Measurements from ENCODE around the gene FMNL2. TPM values are rescaled to one million over a fixed set of nuclear protein-coding genes. Genes with fewer than 3 reads are reported as not detected.

The FMNL2 gene
- total RNA-seq, 1 donor from 2014 or later: 1.6 TPM

DNA sequence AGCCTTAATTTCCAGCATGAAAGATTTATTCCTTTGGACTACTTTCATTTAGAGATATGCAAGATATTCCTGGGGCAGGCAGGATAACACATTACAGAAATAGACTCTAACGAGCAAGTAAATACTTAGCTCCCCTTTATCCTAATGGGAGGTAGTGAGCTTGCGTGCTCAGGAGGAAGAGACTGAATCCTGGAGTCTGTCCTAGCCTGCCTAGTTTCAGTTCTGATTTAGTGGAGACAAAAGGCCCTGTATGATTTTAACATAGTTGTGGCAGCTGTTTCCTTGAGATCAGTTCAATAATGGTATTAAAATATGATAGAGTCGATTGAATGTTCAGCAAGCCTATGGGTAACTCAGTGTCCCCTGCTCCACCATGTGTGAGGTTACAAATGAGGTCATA is 109.5 kb downstream of the FMNL2 start:
- intact Hi-C loops (cut with micrococcal nuclease): no loop called here

DNA sequence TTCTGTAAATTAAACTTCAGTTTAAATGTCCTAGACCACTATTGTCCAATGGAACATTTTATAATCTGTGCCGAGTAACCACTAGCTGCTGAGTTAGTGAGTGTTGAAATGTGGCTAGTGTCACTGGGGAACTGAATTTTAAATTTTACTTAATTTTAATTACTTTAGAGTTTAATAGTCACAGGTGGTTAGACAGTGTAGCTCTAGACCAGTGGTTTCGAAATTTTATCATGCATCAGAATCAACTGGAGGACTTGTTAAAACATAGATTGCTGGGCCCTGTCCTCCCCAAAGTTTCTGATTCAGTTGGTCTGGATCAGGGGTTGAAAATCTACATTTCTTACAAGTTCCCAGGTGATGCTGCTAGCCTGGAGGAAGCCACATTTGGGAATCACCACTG is 110.4 kb downstream of the FMNL2 start:
- intact Hi-C loops (cut with micrococcal nuclease): no loop called here

DNA sequence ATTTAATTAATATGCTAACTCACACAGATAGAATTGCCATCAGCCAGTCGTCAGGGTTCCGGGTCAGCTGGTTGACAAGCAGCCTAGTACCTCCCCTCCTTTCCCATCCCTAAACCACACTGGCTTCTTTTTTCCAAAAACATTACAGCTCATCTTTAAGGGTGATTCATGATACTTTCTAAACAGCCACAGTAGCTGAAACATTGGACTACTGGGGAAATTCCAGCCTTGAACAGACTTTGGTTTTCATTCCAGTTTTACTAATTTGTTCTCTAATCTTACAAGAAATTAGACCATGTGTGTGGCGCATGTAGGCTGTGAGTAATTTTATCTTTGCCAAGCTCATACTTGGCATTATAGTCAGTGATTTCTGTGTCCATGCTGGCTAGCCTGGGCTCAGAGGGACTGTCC is 110.8 kb downstream of the FMNL2 start:
- intact Hi-C loops (cut with micrococcal nuclease): no loop called here

DNA sequence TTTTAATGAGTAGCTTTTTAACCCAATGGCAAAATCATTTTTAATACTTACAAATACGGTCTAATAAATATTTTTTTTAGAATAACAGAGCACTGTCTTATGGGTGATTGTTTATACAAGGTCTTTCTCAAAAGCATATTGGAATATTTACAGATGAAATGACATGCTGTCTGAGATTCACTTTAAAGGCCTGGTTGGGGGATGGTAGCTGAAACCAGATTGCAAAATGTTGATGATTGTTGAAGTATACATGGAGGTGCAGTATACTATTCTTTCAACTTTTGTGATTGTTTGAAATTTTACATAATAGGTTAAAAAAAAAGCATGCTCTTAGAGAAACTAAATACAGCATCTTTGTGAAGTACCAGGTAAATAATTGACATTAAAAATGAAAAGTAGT is 111.2 kb downstream of the FMNL2 start:
- intact Hi-C loops (cut with micrococcal nuclease): no loop called here

DNA sequence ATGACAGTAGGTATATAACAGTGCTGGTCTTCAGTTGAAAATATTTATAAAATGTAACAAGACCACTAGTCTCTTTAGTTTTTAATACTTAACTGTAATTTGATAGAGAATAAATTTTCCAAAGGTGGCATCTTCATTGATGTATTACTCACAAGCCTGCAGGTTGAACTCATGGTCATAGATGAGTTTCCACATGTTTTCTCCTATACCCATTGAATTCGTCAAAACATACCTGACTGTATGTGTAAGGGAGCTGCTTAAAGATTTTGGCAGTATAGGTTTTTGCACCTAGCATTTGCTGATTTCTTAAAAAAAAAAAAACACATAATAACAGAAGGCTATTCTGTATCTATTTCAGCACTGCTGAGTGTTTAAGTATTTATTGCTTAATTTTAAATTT is 112.9 kb downstream of the FMNL2 start:
- intact Hi-C loops (cut with micrococcal nuclease): no loop called here

DNA sequence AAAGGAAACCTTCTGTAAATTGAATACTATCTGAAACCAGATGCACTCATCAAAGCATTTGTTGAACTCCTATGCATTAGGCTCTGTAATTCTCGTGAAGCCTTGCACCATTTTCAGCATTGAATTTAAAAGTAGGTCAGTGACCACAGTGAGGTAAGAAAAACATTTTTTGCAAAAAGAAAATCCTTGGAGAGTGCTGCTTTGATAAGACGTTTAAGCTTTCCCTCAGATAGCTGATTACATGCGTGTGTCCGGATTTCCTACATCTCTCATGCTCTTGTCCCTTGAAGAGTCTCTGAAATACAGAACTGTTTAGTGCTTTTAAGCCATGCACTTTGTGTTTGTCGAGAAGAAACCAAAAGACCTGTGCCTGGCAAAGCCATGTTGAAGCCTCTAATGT is 113.6 kb downstream of the FMNL2 start:
- intact Hi-C loops (cut with micrococcal nuclease): no loop called here

DNA sequence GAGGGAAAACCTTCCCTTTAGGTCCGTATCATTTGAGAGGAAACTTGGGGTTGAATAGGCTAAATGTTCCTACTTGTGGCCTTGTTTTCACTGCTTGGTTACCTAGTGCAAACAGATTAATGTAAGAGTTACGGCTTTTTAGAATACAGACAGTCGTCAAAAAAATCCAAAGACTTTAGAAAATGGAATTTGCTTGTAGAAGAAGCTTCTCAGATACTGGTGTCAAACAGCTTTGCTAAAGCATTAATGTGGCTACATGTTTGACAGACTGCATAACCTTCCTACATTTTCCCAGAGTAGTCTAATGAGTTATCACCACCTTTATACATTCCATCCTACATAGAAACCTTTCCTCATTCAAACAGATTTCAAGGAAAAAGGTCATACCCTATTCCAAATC is 114.6 kb downstream of the FMNL2 start:
- intact Hi-C loops (cut with micrococcal nuclease): no loop called here

DNA sequence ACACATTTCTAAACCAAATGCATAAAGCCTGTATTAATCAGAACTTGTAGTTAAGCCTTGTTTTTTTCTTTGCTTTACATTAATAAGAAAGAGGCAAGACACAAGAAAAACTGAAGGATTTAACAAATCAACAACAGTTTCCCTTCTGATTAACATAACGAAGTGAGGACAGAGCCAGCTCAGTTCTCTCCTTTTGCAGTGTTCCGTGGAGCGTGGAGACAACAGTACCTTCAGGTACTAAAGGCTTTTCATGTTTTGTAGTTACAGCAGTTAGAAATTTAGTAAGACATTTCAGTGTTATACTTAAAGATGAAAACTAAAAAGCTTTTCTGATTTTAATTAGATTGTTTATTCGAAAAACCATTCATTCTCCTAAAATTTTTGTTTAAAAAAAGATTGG is 115.2 kb downstream of the FMNL2 start:
- intact Hi-C loops (cut with micrococcal nuclease): no loop called here

DNA sequence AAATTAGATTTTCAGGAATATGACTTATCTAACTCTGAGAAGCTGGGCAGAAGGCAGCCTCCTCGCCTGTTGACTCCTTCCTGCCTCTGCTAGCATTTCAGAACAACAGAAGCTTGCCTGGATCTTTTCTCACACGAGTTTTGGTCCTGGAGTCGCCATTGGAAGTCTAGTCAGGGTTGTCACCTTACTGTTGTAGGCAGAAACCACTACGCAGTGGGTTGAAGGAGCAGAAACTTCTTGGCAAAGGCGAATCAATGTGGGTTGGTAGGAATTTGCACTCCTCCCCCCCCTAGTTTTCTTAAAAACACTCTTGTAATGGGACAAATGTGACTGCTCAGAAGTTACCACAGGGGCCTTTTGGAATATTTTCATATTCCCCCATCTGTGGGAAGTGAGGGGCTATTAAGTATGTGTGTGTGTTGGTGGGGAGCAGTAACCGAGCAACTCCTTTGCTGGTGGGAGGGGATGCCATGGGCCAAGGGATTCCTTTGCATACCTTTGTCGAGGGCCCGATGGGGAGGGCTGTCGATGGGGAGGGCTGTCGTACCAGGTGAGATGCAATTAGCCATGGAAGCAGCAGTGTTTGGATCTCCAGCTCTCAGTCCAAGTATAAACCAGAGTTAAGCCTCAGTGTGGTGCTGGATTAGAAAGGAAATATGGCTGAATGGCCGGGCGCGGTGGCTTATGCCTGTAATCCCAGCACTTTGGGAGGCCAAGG is 117.4 kb downstream of the FMNL2 start:
- intact Hi-C loops (cut with micrococcal nuclease): no loop called here

DNA sequence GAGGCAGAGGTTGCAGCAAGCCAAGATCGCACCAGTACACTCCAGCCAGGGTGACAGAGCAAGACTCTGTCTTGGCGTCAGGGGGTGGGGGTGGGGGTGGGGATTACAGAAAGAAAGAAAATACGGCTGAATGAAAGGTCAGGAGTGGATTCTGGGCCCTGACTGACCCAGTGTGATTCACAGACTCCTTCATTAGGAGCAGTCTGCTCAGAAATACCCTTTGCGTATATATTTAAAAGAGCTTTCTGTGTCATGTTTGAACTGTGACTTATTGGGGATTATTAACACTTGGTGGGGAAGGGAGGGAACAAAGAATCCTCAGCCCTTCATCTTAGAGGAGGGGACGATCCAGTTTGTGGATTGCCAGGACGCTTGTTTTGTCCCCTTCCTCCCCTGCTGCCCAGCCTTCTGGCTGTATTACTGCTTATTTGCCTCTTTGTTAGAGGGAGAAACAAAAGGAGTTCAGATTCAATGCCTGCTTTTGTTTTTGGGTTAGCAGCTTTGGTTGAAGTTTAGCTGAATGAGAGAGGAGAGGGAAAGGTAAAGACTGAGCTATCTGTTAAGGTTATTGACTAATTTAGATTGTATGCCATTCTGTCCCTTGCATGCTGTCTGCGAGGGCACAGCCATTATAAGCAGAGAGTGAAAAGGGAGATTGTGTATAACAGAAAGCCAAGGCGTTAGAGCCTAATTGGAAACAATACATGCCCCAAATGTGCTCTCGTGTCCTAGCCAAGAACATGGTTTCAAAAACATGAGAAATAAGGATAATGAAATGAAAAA is 118.3 kb downstream of the FMNL2 start:
- intact Hi-C loops (cut with micrococcal nuclease): no loop called here

DNA sequence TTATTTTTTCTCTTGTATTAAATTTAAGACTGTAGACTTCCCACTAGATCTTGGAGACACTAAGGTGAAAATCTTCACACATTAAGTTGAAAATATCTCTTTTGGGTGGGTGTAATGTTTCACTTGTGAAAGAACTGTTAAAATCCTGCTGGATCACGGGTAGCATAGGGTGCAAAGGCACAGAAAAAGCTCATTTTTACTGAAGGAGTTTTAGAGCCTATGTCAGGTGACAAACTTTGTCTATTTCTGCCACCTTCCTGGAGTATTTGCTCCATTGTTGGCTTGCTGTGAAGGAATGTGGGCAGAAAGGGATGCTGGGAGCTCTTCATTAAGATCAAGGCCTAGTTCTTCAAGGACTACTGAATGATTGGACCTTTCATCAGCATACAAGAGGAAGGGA is 119.4 kb downstream of the FMNL2 start:
- intact Hi-C loops (cut with micrococcal nuclease): no loop called here

DNA sequence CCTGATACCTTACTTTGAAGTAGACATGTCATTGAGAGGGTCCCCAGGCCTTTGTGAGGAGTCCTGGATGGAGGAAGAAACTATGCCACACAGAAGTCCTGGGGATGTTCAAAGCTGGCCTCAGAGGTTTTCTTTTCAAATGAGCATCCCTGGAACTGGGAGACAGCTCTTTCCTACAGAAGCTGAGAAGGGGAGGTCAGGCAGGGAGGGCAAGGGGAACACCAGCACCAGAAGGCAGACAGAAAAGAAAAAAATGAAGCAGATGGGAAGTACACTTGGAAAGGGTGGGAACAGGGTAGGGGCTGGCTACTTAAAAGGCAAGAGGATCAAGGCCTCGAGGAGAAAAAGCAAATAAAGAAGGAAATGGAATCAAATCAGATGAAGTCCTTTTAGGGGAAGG is 120.0 kb downstream of the FMNL2 start:
- intact Hi-C loops (cut with micrococcal nuclease): no loop called here

DNA sequence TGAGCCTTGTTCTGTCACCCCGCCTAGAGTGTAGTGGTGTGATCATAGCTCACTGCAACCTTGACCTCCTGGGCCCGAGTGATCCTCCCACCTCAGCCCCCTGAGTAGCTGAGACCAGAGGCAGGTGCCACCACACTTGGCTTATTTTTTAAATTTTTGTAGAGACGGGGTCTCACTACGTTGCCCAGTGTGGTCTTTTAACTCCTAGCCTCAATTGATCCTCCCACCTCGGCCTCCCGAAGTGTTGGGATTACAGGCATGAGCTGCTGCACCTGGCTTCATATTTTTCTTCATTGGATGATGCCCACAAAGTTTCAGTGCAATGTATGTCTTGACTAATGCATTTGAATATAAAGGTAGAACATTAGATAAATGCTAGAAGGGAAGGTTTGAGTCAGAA is 120.8 kb downstream of the FMNL2 start:
- intact Hi-C loops (cut with micrococcal nuclease): no loop called here

DNA sequence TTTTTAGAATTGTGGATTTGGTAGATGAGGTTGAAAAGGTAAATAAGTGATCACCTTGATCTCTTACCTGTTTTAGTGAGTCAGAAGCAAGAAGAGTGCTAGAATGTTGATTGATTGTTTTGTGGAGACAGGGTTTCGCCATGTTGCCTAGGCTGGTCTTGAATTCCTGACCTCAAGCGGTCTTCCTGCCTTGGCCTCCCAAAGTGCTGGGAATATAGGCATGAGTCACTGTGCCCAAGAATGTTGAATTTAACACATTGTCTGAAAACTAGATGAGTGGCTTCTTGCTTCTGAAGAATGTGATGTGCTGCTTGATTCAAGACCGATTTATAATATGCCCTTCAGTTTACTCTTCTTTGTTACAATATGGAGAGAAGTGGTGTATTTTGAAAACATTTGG is 121.3 kb downstream of the FMNL2 start:
- intact Hi-C loops (cut with micrococcal nuclease): no loop called here

DNA sequence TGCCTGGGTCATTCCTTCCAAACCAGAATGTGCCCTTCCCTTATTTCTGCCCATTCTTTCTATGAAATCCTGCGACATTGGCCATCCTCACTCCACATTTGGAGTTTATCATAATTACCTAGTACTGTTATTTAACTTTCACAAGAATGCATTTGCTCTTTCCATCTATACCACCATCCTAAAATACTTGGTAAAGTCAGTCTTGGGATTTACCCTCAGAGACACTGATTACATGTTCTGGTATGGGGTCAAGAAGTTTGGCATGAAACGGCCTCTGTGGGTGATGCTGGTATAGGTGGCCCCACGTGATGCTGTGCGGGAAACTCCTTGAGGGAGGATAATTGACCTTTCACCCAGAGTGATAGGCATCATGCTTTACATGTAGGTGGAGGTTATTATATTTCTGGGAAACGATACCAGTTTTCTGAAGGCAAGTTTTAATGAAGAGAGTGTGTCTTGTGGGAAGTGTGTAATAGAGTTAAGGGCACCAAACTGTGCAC is 123.5 kb downstream of the FMNL2 start:
- intact Hi-C loops (cut with micrococcal nuclease): no loop called here

DNA sequence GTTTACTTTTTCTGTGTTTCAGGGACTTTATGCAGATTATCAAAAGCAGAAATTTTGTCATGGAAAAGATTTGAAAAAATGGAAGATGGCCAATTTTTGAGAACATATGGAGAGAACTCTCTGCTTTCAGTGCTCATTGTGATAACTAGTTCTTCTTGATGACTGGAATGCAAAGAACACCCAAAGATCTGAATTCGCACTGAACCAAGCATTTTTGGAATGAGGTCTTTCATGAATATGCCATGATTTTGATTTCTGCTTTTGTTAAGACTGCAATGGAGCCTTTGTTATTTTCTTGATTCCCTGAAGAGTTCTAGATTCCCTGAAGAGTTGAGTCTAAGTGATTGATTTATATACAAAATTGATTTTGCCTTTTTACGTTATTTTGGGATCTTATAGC is 124.1 kb downstream of the FMNL2 start:
- intact Hi-C loops (cut with micrococcal nuclease): no loop called here

DNA sequence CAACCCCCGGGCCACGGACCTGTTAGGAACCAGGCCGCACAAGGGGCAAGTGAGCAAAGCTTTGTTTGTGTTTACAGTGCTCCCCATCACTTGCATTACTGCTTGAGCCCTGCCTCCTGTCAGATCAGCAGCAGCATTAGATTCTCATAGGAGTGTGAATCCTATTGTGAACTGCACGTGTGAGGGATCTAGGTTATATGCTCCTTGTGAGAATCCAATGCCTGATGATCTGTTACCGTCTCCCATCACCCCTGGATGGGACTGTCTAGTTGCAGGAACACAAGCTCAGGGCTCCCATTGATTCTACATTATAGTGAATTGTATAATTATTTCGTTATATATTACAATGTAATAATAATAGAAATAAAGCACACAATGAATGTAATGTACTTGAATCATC is 125.6 kb downstream of the FMNL2 start:
- intact Hi-C loops (cut with micrococcal nuclease): no loop called here

DNA sequence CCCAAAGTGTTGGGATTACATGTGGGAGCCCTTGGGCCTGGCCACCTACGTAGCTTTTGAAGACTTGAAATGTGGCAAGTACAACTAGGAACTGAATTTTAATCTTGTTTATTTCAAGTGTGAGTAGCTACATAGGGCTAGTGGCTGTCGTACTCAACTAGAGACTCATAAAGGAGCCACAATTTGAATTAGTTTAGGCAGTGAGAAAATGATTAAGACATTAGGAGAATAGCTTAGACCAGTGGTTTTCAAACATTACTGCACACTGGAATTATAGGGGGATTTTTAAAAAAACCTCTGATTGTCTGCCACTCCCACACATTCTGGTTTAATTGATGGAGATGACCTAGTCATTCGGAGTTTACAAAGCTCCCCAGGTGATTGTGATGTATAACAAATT is 127.1 kb downstream of the FMNL2 start:
- intact Hi-C loops (cut with micrococcal nuclease): no loop called here

DNA sequence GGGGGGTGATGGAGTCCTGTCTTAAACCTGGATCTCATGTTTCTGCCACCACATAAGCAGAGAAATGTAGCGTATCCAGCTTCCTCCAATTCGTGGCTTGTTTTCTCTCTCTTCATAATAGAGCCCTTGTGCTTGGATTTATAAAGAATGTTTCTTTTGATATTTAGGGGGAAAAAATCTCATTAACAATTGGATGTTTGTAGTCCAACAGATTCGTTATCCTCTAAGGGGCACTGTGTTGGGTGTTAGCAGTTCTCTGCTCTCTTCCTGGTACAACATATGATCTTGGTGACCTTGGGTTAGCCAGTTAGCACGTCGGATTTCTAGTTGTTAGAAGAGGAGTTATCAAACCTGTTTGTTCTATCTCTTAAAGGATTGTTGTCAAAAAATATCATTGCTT is 127.8 kb downstream of the FMNL2 start:
- intact Hi-C loops (cut with micrococcal nuclease): no loop called here

DNA sequence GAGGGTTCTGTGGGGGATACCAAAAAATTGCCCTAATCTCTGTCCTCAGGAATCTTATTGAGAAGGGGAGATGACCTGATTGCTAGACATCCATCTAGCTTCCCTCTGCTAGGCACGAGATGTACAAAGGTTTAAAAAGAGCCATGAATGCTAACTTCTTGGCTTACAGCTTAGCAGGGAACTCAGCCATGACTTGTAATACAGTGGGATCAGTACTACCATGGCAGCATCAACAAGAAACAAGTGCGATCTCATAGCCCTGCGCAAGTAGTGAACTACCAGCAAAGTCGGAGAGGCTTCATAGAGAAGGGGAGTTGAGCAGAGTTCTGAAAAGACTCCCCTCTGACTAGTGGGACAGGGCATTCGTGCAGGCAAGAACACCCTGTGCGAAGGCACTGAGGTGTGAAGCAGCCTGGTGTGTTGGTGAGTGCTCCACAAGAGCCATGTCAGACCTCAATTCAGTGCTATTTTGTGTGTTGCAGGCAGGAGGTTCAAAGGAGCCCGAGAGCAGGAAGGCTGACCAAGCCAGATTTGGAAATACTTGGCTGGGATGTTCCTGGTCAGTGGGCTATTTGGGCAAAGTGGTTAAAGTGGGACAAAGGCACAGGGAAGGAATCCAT is 130.0 kb downstream of the FMNL2 start:
- intact Hi-C loops (cut with micrococcal nuclease): no loop called here

DNA sequence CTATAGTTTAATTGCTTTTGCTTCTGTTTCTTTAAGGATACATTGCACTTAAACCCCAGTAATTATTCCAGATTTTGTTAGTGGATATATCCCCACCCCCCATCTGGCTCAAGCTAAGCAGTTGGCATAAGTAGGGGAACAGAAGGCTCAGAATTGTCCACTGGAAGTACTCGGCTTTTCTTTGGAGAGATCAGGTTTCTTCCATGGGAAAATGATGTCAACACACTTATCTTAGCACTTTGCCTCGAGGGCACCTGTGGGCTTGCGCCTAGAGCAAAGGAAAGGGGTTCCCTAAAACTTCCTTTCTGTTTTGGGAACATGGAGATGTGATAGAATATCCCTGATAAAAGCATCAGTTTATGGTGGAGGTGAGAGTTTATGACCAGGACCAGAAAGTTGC is 130.6 kb downstream of the FMNL2 start:
- intact Hi-C loops (cut with micrococcal nuclease): no loop called here

DNA sequence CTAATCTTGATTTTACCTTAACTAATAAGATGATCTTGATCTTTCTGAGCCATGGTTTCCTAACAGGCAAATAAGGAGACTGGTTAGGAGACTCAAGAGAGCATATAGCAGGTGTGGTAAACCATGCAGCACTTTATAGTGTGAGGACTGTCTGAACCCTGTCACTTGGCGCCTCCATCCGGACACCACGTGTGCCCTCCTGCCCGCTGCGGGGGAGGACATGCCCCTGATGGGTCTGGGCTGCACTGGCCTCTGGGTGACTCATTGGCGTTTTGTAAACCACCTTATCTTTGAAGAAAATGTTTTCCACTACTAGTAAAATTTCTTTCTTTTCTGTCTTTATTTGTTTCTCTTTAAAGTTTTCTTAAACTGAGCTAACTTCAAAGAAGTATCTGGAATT is 131.1 kb downstream of the FMNL2 start:
- intact Hi-C loops (cut with micrococcal nuclease): no loop called here
